ENCODE data around the gene COG2.

DNA sequence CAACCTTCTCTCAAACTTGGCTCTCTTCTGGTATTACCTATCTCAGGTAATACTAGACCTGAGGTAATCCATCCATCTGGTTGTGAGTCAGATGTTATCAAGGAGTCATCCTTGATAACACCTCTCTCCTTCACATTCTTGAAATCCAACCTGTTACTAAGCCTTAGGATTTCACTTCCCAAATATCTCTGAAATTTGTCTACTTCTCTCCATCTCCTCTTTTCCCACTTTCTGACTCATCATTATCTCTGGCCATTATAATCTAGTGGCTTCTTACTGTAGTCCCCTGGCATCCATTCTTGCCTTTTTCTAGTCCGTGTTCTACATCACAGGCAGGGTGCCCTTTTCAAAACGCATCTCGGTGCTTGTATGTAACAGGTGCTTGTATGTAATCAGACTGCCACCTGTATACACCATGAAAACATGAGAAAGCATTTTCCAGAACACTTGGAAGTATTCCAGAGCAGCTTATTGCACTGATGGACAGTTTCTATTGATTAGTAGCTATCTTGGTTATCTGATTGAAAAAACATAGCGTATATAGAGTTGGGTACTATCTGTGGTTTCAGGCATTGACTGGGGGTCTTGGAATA, 4.5 kb downstream of the COG2 start:
- TF ChIP-seq CTCF (IDR thresholded peaks at IDR 0.05 in 4 of 5, conservative IDR thresholded peaks at IDR 0.05 in 1 of 5) (no peak), POLR2A (IDR thresholded peaks at IDR 0.05) (no peak)

All from gastrocnemius medialis (tissue), 4 donors.